ENCODE measurements around the gene IL16.

Gene IL16

GRCh38 chr15:81171286-81171685, 25.4 kb upstream of the IL16 start:
- in situ Hi-C loops (cut with MboI; ENCODE audit: low pct_unique_long_range_greater_than_20kb, low sequenced_read_pairs), result no loop called here
- no peak for DNase-seq

- DNase-seq, result no peak
- in situ Hi-C loops (cut with MboI; ENCODE audit: low pct_unique_long_range_greater_than_20kb, low sequenced_read_pairs), result no loop called here
Observed at GRCh38 chr15:81174125-81174791, 22.4 kb upstream of the IL16 start.

GRCh38 chr15:81174792-81175327, 21.8 kb upstream of the IL16 start:
- in situ Hi-C loops (cut with MboI; ENCODE audit: low pct_unique_long_range_greater_than_20kb, low sequenced_read_pairs), result no loop called here
- DNase-seq, result no peak

GRCh38 chr15:81175496-81175895, 21.2 kb upstream of the IL16 start:
- in situ Hi-C loops (cut with MboI; ENCODE audit: low pct_unique_long_range_greater_than_20kb, low sequenced_read_pairs), result no loop called here
- no peak for DNase-seq

GRCh38 chr15:81176291-81176893, 20.3 kb upstream of the IL16 start:
- in situ Hi-C loops (cut with MboI; ENCODE audit: low pct_unique_long_range_greater_than_20kb, low sequenced_read_pairs), result no loop called here
- DNase-seq, result no peak

- DNase-seq, result no peak
- in situ Hi-C loops (cut with MboI; ENCODE audit: low pct_unique_long_range_greater_than_20kb, low sequenced_read_pairs), result no loop called here
Observed at GRCh38 chr15:81178365-81178764, 18.3 kb upstream of the IL16 start.

GRCh38 chr15:81181220-81181619, 15.5 kb upstream of the IL16 start:
- in situ Hi-C loops (cut with MboI; ENCODE audit: low pct_unique_long_range_greater_than_20kb, low sequenced_read_pairs), result no loop called here
- DNase-seq, result no peak

- in situ Hi-C loops (cut with MboI; ENCODE audit: low pct_unique_long_range_greater_than_20kb, low sequenced_read_pairs), result no loop called here
- DNase-seq, result no peak
Observed at GRCh38 chr15:81182031-81182755, 14.5 kb upstream of the IL16 start.

GRCh38 chr15:81182756-81183438, 13.8 kb upstream of the IL16 start:
- DNase-seq, result no peak
- in situ Hi-C loops (cut with MboI; ENCODE audit: low pct_unique_long_range_greater_than_20kb, low sequenced_read_pairs), result no loop called here

- in situ Hi-C loops (cut with MboI; ENCODE audit: low pct_unique_long_range_greater_than_20kb, low sequenced_read_pairs), result no loop called here
- no peak for DNase-seq
Observed at GRCh38 chr15:81183439-81183775, 13.3 kb upstream of the IL16 start.

- in situ Hi-C loops (cut with MboI; ENCODE audit: low pct_unique_long_range_greater_than_20kb, low sequenced_read_pairs), result no loop called here
- DNase-seq, result no peak
Observed at GRCh38 chr15:81184188-81184587, 12.5 kb upstream of the IL16 start.

GRCh38 chr15:81185631-81186295, 10.9 kb upstream of the IL16 start:
- in situ Hi-C loops (cut with MboI; ENCODE audit: low pct_unique_long_range_greater_than_20kb, low sequenced_read_pairs), result no loop called here

GRCh38 chr15:81188354-81188753, 8.3 kb upstream of the IL16 start:
- in situ Hi-C loops (cut with MboI; ENCODE audit: low pct_unique_long_range_greater_than_20kb, low sequenced_read_pairs), result no loop called here
- no peak for DNase-seq

More at GRCh38 chr15:81185631-81186295, 10.9 kb upstream of the IL16 start:
- DNase-seq, result no peak

GRCh38 chr15:81189583-81190283, 6.9 kb upstream of the IL16 start:
- in situ Hi-C loops (cut with MboI; ENCODE audit: low pct_unique_long_range_greater_than_20kb, low sequenced_read_pairs), result no loop called here
- DNase-seq, result no peak

GRCh38 chr15:81190922-81191507, 5.7 kb upstream of the IL16 start:
- in situ Hi-C loops (cut with MboI; ENCODE audit: low pct_unique_long_range_greater_than_20kb, low sequenced_read_pairs), result no loop called here

GRCh38 chr15:81191701-81192100, 5.0 kb upstream of the IL16 start:
- no peak for DNase-seq
- in situ Hi-C loops (cut with MboI; ENCODE audit: low pct_unique_long_range_greater_than_20kb, low sequenced_read_pairs), result no loop called here

More at GRCh38 chr15:81190922-81191507, 5.7 kb upstream of the IL16 start:
- DNase-seq, result no peak

- no peak for DNase-seq
- in situ Hi-C loops (cut with MboI; ENCODE audit: low pct_unique_long_range_greater_than_20kb, low sequenced_read_pairs), result no loop called here
Observed at GRCh38 chr15:81194723-81195122, 2.0 kb upstream of the IL16 start.

- DNase-seq, result no peak
- in situ Hi-C loops (cut with MboI; ENCODE audit: low pct_unique_long_range_greater_than_20kb, low sequenced_read_pairs), result no loop called here
Observed at GRCh38 chr15:81195339-81195864, 1.3 kb upstream of the IL16 start.
